Duodenal mucosa (tissue), 2 donors: ENCODE data around the gene FLOT1.

Experiments
- H3K27ac ChIP-seq: one replicate; pipeline ENCODE4 v1.7.0; 2013; ENCODE audit warnings: low read depth, low read length
- H3K27me3 ChIP-seq, 2 donors: one replicate each; pipeline ENCODE4 v1.7.0; 2013; ENCODE audit warnings: low read length in 2 of 2, control low read depth in 1 of 2; ENCODE audit not compliant: insufficient read depth in 2 of 2, control insufficient read depth in 1 of 2
- H3K36me3 ChIP-seq, 2 donors: one replicate each; pipeline ENCODE4 v1.7.0; 2013; ENCODE audit warnings: low read length in 2 of 2, control low read depth in 1 of 2; ENCODE audit not compliant: insufficient read depth in 2 of 2, control insufficient read depth in 1 of 2
- H3K4me1 ChIP-seq, 2 donors: one replicate each; pipeline ENCODE4 v1.7.0; 2013; ENCODE audit warnings: low read length in 2 of 2, control low read depth in 1 of 2; ENCODE audit not compliant: insufficient read depth in 2 of 2, control insufficient read depth in 1 of 2
- H3K4me3 ChIP-seq, 2 donors: one replicate each; pipeline ENCODE4 v1.7.0; 2013; ENCODE audit warnings: low read length in 2 of 2, low read depth in 1 of 2
- H3K9ac ChIP-seq, 2 donors: one replicate each; pipeline ENCODE4 v1.7.0; 2013; ENCODE audit warnings: low read length in 2 of 2, low read depth in 1 of 2
- H3K9me3 ChIP-seq, 2 donors: one replicate each; pipeline ENCODE4 v1.7.0; 2013; ENCODE audit warnings: low read length in 2 of 2, control low read depth in 1 of 2; ENCODE audit not compliant: control insufficient read depth in 1 of 2

Gene FLOT1

GRCh38 chr6:30742316-30743098, at the start of gene FLOT1:
TSS of gene FLOT1 (minus strand) at chr6:30742687. CDS start at chr6:30742189, 498 bp downstream.
- Histone ChIP-seq H3K9ac (peak within 1 kb of the TSS; percentile 94 to 97), H3K27me3 (no peaks in the 10 kb centered on the region), H3K4me3 (peak within 1 kb of the TSS; percentile 92 to 93), H3K4me1 (peaks cover 37 to 47% of the 10 kb centered on the region in 2 donors), H3K27ac (peak within 1 kb of the TSS; percentile 88), H3K36me3 (peaks cover 23 to 26% of the 10 kb centered on the region in 2 donors), H3K9me3 (no peaks in the 10 kb centered on the region)

GRCh38 chr6:30790724-30791383, 48.4 kb upstream of the FLOT1 start:
- no peaks in the 10 kb centered on the region for H3K9me3 ChIP-seq
- no peak overlapping the region for H3K9ac ChIP-seq
- H3K4me1 ChIP-seq, result peaks cover 3 to 7% of the 10 kb centered on the region in 2 donors
- no peak overlapping the region for H3K4me3 ChIP-seq
- no peaks in the 10 kb centered on the region for H3K27me3 ChIP-seq
- no peaks in the 10 kb centered on the region for H3K36me3 ChIP-seq
- H3K27ac ChIP-seq, result peak overlapping the region; percentile 1

- Histone ChIP-seq H3K9me3 (no peaks in the 10 kb centered on the region), H3K9ac (no peak overlapping the region), H3K27me3 (no peaks in the 10 kb centered on the region), H3K36me3 (no peaks in the 10 kb centered on the region), H3K27ac (no peak overlapping the region), H3K4me3 (no peak overlapping the region), H3K4me1 (peaks cover 3 to 7% of the 10 kb centered on the region in 2 donors)
Measured at GRCh38 chr6:30789606-30790005, 47.1 kb upstream of the FLOT1 start.

- Histone ChIP-seq H3K9ac (no peak overlapping the region), H3K9me3 (no peaks in the 10 kb centered on the region), H3K4me3 (no peak overlapping the region), H3K27me3 (no peaks in the 10 kb centered on the region), H3K36me3 (no peaks in the 10 kb centered on the region), H3K27ac (no peak overlapping the region), H3K4me1 (peaks cover 0 to 7% of the 10 kb centered on the region in 2 donors)
Measured at GRCh38 chr6:30787954-30788353, 45.5 kb upstream of the FLOT1 start.

GRCh38 chr6:30782425-30783014, 40.0 kb upstream of the FLOT1 start:
- Histone ChIP-seq H3K36me3 (no peaks in the 10 kb centered on the region), H3K9ac (peak overlapping the region; percentile 9 to 11), H3K27ac (peak overlapping the region; percentile 80), H3K4me3 (peak overlapping the region; percentile 38 to 46), H3K27me3 (no peaks in the 10 kb centered on the region), H3K9me3 (no peaks in the 10 kb centered on the region), H3K4me1 (peaks cover 30 to 37% of the 10 kb centered on the region in 2 donors)

- no peaks in the 10 kb centered on the region for H3K36me3 ChIP-seq
- peak overlapping the region; percentile 11 to 21 for H3K9ac ChIP-seq
- no peaks in the 10 kb centered on the region for H3K9me3 ChIP-seq
- H3K4me1 ChIP-seq, result peaks cover 30 to 37% of the 10 kb centered on the region in 2 donors
- peak overlapping the region; percentile 38 to 46 for H3K4me3 ChIP-seq
- H3K27ac ChIP-seq, result peak overlapping the region; percentile 80
- no peaks in the 10 kb centered on the region for H3K27me3 ChIP-seq
Measured at GRCh38 chr6:30781743-30782424, 39.4 kb upstream of the FLOT1 start.

GRCh38 chr6:30781395-30781742, 38.9 kb upstream of the FLOT1 start:
- Histone ChIP-seq H3K4me1 (peaks cover 36 to 42% of the 10 kb centered on the region in 2 donors), H3K9ac (peak overlapping the region; percentile 11 to 21), H3K4me3 (peak overlapping the region; percentile 38 to 46), H3K36me3 (no peaks in the 10 kb centered on the region), H3K9me3 (no peaks in the 10 kb centered on the region), H3K27me3 (no peaks in the 10 kb centered on the region), H3K27ac (peak overlapping the region; percentile 80)

GRCh38 chr6:30780642-30780920, 38.1 kb upstream of the FLOT1 start:
- Histone ChIP-seq H3K27me3 (no peaks in the 10 kb centered on the region), H3K27ac (no peak overlapping the region), H3K4me1 (peaks cover 37 to 43% of the 10 kb centered on the region in 2 donors), H3K4me3 (no peak overlapping the region), H3K36me3 (no peaks in the 10 kb centered on the region), H3K9me3 (no peaks in the 10 kb centered on the region), H3K9ac (no peak overlapping the region)

- Histone ChIP-seq H3K4me1 (peaks cover 37 to 43% of the 10 kb centered on the region in 2 donors), H3K36me3 (no peaks in the 10 kb centered on the region), H3K9ac (peak overlapping the region in 1 of 2 donors; percentile 16), H3K27me3 (no peaks in the 10 kb centered on the region), H3K9me3 (no peaks in the 10 kb centered on the region), H3K27ac (no peak overlapping the region), H3K4me3 (no peak overlapping the region)
Measured at GRCh38 chr6:30779850-30780641, 37.6 kb upstream of the FLOT1 start.
